A549 (cell line): Measurements from ENCODE around the gene CBLN1. TPM values are rescaled to one million over a fixed set of nuclear protein-coding genes. Genes with fewer than 3 reads are reported as not detected.

Experiments
- ATAC-seq, 2 experiments: fragments of 200-7000 bp in 1 of 2; fragments of >200 bp in 1 of 2; cut with Nextera tagmentation in 1 of 2; cut with Tn5 transposase in 1 of 2; 3 replicates each; pipeline versions ENCODE4 v1.8.0 to v1.9.1; 2018 to 2020; ENCODE audit warnings: mild to moderate bottlenecking in 1 of 2, moderate library complexity in 1 of 2
- CTCF ChIA-PET: fragments of 300-600 bp; sonication (Branson Sonifier 250); formaldehyde crosslinking; extraction: SDS; loops from one replicate; lab custom pipeline; 2021; ENCODE audit warnings: antibody characterized with exemption, inconsistent platforms; lab: Yijun Ruan, JAX
- POLR2A ChIA-PET: fragments of 350-600 bp; formaldehyde crosslinking; extraction: SDS; loops from one replicate; lab custom pipeline; 2021; ENCODE audit warnings: antibody characterized with exemption, inconsistent platforms; lab: Yijun Ruan, JAX
- DNase-seq, 2 experiments: peaks; one replicate each; pipeline versions ENCODE4 v3.0.0 to v3.0.0-alpha.2; 2011 to 2016; ENCODE audit warnings: low read depth in 1 of 2, low spot score in 1 of 2
- FAIRE-seq: peaks from 2 replicates; lab custom pipeline; 2011; peaks lifted over from hg19 to GRCh38; lab: Jason Lieb, UNC
- H3K27ac ChIP-seq, 2 experiments: fragments of >200 bp; sonication (Bioruptor Twin); formaldehyde crosslinking; 3 replicates each; pipeline ENCODE4 v1.5.1; 2016 to 2017
- H3K4me1 ChIP-seq: fragments of >200 bp; sonication (Bioruptor Twin); formaldehyde crosslinking; 3 replicates; pipeline ENCODE4 v1.6.1; 2016
- H3K4me2 ChIP-seq: fragments of >200 bp; sonication (Bioruptor Twin); formaldehyde crosslinking; 3 replicates; pipeline ENCODE4 v1.6.1; 2016
- H3K4me3 ChIP-seq: fragments of >200 bp; sonication (Bioruptor Twin); formaldehyde crosslinking; 3 replicates; pipeline ENCODE4 v1.5.1; 2016
- H3K9me3 ChIP-seq: fragments of >200 bp; sonication (Bioruptor Twin); formaldehyde crosslinking; 3 replicates; pipeline ENCODE4 v1.6.1; 2016
- CBX2 ChIP-seq: fragments of 200-600 bp; sonication (generic); IDR thresholded peaks from 2 replicates; pipeline ENCODE4 v1.6.1; 2016; ENCODE audit warnings: low read depth, mild to moderate bottlenecking, borderline replicate concordance
- CBX8 ChIP-seq: fragments of 200-600 bp; sonication (generic); IDR thresholded peaks from 2 replicates; pipeline ENCODE4 v1.6.1; 2016
- CHD4 ChIP-seq: fragments of 200-600 bp; sonication (generic); IDR thresholded peaks from 2 replicates; pipeline ENCODE4 v1.6.1; 2016; ENCODE audit warnings: antibody characterized with exemption, mild to moderate bottlenecking, borderline replicate concordance
- EHMT2 ChIP-seq: fragments of 200-600 bp; sonication (generic); IDR thresholded peaks from 2 replicates; pipeline ENCODE4 v1.6.1; 2016; ENCODE audit warnings: antibody characterized with exemption, low read depth, mild to moderate bottlenecking, moderate library complexity
- EP300 ChIP-seq, 2 experiments: fragments of >200 bp; sonication (Bioruptor Twin); formaldehyde crosslinking; IDR thresholded peaks; 2 replicates in 1 of 2; 3 replicates in 1 of 2; pipeline ENCODE4 v1.6.1; 2016 to 2017
- FOSL2 ChIP-seq, 2 experiments: fragments of 450-650 bp in 1 of 2; fragments of >200 bp in 1 of 2; sonication (Bioruptor Twin) in 1 of 2; formaldehyde crosslinking; IDR thresholded peaks; 2 replicates each; pipeline versions ENCODE4 v1.5.0 to v1.6.1; 2016 to 2020; ENCODE audit warnings: mild to moderate bottlenecking in 1 of 2, moderate library complexity in 1 of 2
- FOXS1 ChIP-seq: fragments of 250-450 bp; sonication (Bioruptor Pico); IDR thresholded peaks from 2 replicates; pipeline ENCODE4 v1.5.0; 2020; ENCODE audit warnings: mild to moderate bottlenecking, moderate library complexity
- GATA3 ChIP-seq: IDR thresholded peaks from 2 replicates; pipeline ENCODE4 v1.6.1; 2012; ENCODE audit warnings: borderline replicate concordance
- HES2 ChIP-seq: fragments of >200 bp; sonication (Bioruptor Twin); formaldehyde crosslinking; IDR thresholded peaks from 2 replicates; pipeline ENCODE4 v1.6.1; 2016
- HEYL ChIP-seq: fragments of 250-450 bp; sonication (Bioruptor Pico); IDR thresholded peaks from 2 replicates; pipeline ENCODE4 v1.8.0; 2021; ENCODE audit warnings: mild to moderate bottlenecking, moderate library complexity
- HMGXB4 ChIP-seq: fragments of 250-450 bp; sonication (Bioruptor Pico); IDR thresholded peaks from 2 replicates; pipeline ENCODE4 v1.5.0; 2021; ENCODE audit warnings: mild to moderate bottlenecking, moderate library complexity, borderline replicate concordance
- HOXA7 ChIP-seq: fragments of 250-450 bp; sonication (Bioruptor Pico); IDR thresholded peaks from 2 replicates; pipeline ENCODE4 v1.5.0; 2020; ENCODE audit warnings: mild to moderate bottlenecking, moderate library complexity
- HOXB5 ChIP-seq: fragments of 250-450 bp; sonication (Bioruptor Pico); IDR thresholded peaks from 2 replicates; pipeline ENCODE4 v1.5.0; 2020; ENCODE audit warnings: mild to moderate bottlenecking, moderate library complexity
- JUNB ChIP-seq: fragments of >200 bp; sonication (Bioruptor Twin); formaldehyde crosslinking; IDR thresholded peaks from 2 replicates; pipeline ENCODE4 v1.6.1; 2016
- KDM5A ChIP-seq: fragments of 200-600 bp; sonication (generic); IDR thresholded peaks from 2 replicates; pipeline ENCODE4 v1.6.1; 2016; ENCODE audit warnings: antibody characterized with exemption, mild to moderate bottlenecking
- MAFK ChIP-seq: fragments of 450-650 bp; IDR thresholded peaks from 2 replicates; pipeline ENCODE4 v1.6.1; 2014; ENCODE audit not compliant: partially characterized antibody
- MAX ChIP-seq: IDR thresholded peaks from 2 replicates; pipeline ENCODE4 v1.6.1; 2012
- PHF8 ChIP-seq: fragments of 200-600 bp; sonication (generic); IDR thresholded peaks from 2 replicates; pipeline ENCODE4 v1.6.1; 2016; ENCODE audit warnings: low read depth, mild to moderate bottlenecking, antibody characterized with exemption, moderate library complexity, borderline replicate concordance
- POLR2A ChIP-seq: IDR thresholded peaks from 2 replicates; pipeline ENCODE4 v1.6.1; 2012; ENCODE audit warnings: mild to moderate bottlenecking, low read length
- POLR2AphosphoS2 ChIP-seq: conservative IDR thresholded peaks from 2 replicates; pipeline ENCODE4 v1.6.1; 2012; ENCODE audit warnings: low read length, improper control_type of control experiment, inconsistent platforms
- RARB ChIP-seq: fragments of 250-450 bp; sonication (Bioruptor Pico); IDR thresholded peaks from 2 replicates; pipeline ENCODE4 v1.8.0; 2021; ENCODE audit warnings: mild to moderate bottlenecking, moderate library complexity
- REST ChIP-seq: fragments of 200-600 bp; sonication (generic); IDR thresholded peaks from 2 replicates; pipeline ENCODE4 v1.6.1; 2016; ENCODE audit warnings: antibody characterized with exemption, mild to moderate bottlenecking, moderate library complexity
- RNF2 ChIP-seq: fragments of 200-600 bp; sonication (generic); IDR thresholded peaks from 2 replicates; pipeline ENCODE4 v1.6.1; 2016; ENCODE audit warnings: low read depth, mild to moderate bottlenecking, antibody characterized with exemption, moderate library complexity, borderline replicate concordance
- SREBF2 ChIP-seq: fragments of 450-650 bp; IDR thresholded peaks from 2 replicates; pipeline ENCODE4 v1.6.1; 2014; ENCODE audit warnings: mild to moderate bottlenecking, moderate library complexity
- TFCP2L1 ChIP-seq: fragments of 250-450 bp; sonication (Bioruptor Pico); IDR thresholded peaks from 2 replicates; pipeline ENCODE4 v1.5.0; 2021; ENCODE audit warnings: mild to moderate bottlenecking
- ZC3H11A ChIP-seq: fragments of 450-650 bp; IDR thresholded peaks from 2 replicates; pipeline ENCODE4 v1.6.1; 2014; ENCODE audit warnings: antibody characterized with exemption, mild to moderate bottlenecking
- WGBS: methylation state at CpG from one replicate; pipeline ENCODE4 v1.1.6; 2017; ENCODE audit errors: missing lambda C conversion rate; 5-methylcytosine and 5-hydroxymethylcytosine counted together
- polyA plus RNA-seq, 4 experiments: library from polyadenylated mRNA; depleted of rRNA in 3 of 4; stranded (reverse); fragments of >200 nt; fragmentation: RNase III in 1 of 4; extraction: RNeasy Plus Mini Kit Qiagen cat#74134 plus additional on column Dnase treatment in 1 of 4; gene quantifications; 2 replicates in 3 of 4; 3 replicates in 1 of 4; pipeline ENCODE4 v1.2.3, GENCODE V29; 2011 to 2017

CBLN1 gene
- polyA plus RNA-seq, 2 of the 4 experiments (the other 2 are of a cell fraction) = 0.04 TPM; not detected in 1

GRCh38 chr16:49269201-49269600 is 12.4 kb downstream of the CBLN1 start:
- no peaks in the 10 kb centered on the region for H3K9me3 ChIP-seq
- ATAC-seq (no peak), FAIRE-seq (no peak), DNase-seq (no peak)
- ChIA-PET POLR2A (no interaction called here), CTCF (interaction anchor here (1.0 to 1.1 kb wide), 2 partner anchors 10 to 81 kb away, joined by 3 read pairs; no protein-coding TSS in a partner anchor)
- TF ChIP-seq CBX2 = no peak
- TF ChIP-seq FOSL2 (IDR thresholded peaks at IDR 0.05) = no peak
- no peak for TF ChIP-seq FOSL2 (CRISPR knock-in tag; IDR thresholded peaks at IDR 0.05)
- no peak for TF ChIP-seq TFCP2L1
- no peak for TF ChIP-seq CHD4
- TF ChIP-seq EP300 (IDR thresholded peaks at IDR 0.05) = no peak
- TF ChIP-seq EHMT2 = no peak
- TF ChIP-seq HOXA7 (CRISPR knock-in tag) = no peak
- H3K4me1 ChIP-seq = no peaks in the 10 kb centered on the region
- H3K27ac ChIP-seq = no peak overlapping the region
- H3K4me2 ChIP-seq = no peak overlapping the region
- no peak overlapping the region for H3K4me3 ChIP-seq
- WGBS = 29% methylated on average over 3 of the region's 3 CpGs

- 0% methylated on average over 1 of the region's 1 CpG for WGBS
- no peak for ATAC-seq
- no peak overlapping the region for H3K27ac ChIP-seq
- H3K4me1 ChIP-seq = no peaks in the 10 kb centered on the region
- CTCF ChIA-PET = interaction anchor here (1.0 to 1.1 kb wide), 2 partner anchors 9 to 81 kb away, joined by 3 read pairs; no protein-coding TSS in a partner anchor
- no peaks in the 10 kb centered on the region for H3K9me3 ChIP-seq
- FAIRE-seq = no peak
- DNase-seq = no peak
- H3K4me2 ChIP-seq = no peak overlapping the region
- H3K4me3 ChIP-seq = no peak overlapping the region
- no peak for TF ChIP-seq REST
- no peak for TF ChIP-seq FOSL2 (IDR thresholded peaks at IDR 0.05)
- no peak for TF ChIP-seq FOSL2 (CRISPR knock-in tag; IDR thresholded peaks at IDR 0.05)
- TF ChIP-seq RNF2 = no peak
- TF ChIP-seq MAX = no peak
- TF ChIP-seq PHF8 = no peak
- no peak for TF ChIP-seq HEYL (CRISPR knock-in tag)
- TF ChIP-seq GATA3 = no peak
- TF ChIP-seq POLR2AphosphoS2 = no peak
- TF ChIP-seq SREBF2 = no peak
- TF ChIP-seq MAFK = no peak
- no peak for TF ChIP-seq HMGXB4 (CRISPR knock-in tag)
- TF ChIP-seq ZC3H11A = no peak
- no peak for TF ChIP-seq HOXB5
- no peak for TF ChIP-seq POLR2A
- no peak for TF ChIP-seq HES2
- TF ChIP-seq FOXS1 = no peak
- TF ChIP-seq JUNB = no peak
- no peak for TF ChIP-seq CBX8
- TF ChIP-seq RARB = no peak
- no peak for TF ChIP-seq KDM5A
- POLR2A ChIA-PET = no interaction called here
Observed at GRCh38 chr16:49268667-49269066, 13.0 kb downstream of the CBLN1 start.
